ENCODE results near the gene SLC39A3.

The SLC39A3 gene

DNA sequence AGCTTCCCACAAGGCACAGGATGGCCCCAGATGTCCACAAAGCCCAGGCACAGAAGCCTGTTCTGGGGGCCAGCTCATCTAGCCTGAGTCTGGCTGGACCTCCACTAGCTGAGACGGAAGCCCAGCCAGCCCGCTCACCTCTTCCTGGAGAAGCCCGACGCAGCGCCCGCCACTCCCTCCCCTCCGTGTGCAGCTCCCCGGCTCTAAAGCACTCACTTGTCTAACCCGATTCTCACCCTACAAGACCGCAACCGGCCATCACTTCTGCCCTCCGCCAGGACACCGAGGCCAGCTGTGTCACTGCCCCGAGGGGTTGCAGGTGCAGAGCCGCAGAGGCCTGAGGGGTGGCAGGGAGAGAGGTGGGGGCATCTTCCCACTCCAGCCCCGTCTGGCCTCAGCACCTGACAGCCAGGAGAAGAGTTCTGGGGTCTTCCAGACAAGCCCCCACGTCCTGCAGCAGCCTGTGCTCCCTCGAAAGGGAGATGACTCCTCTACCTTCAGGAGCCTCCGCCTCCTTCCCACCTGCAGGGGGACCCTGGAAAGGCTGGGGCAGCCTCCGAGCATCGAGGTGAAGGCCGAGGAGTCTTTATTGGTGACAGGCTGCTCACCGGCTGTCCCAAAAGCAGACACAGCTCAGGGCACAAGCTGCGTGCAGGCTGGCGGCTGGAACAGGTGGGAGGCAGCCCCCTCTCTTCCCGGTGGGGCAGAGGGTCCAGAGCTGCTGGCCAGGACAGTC lies 12.7 kb downstream of the SLC39A3 start:
- no peak overlapping the region for H3K27ac Mint-ChIP-seq
- no peaks in the 10 kb centered on the region for H3K9me3 Mint-ChIP-seq
- intact Hi-C loops (cut with micrococcal nuclease) = no loop called here
- H3K4me1 Mint-ChIP-seq (ENCODE audit: low read depth) = peaks cover 6% of the 10 kb centered on the region
- H3K27me3 Mint-ChIP-seq = peaks cover 50% of the 10 kb centered on the region
- H3K36me3 Mint-ChIP-seq (ENCODE audit: low read depth) = peaks cover 13% of the 10 kb centered on the region
- no peak overlapping the region for H3K4me3 Mint-ChIP-seq

DNA sequence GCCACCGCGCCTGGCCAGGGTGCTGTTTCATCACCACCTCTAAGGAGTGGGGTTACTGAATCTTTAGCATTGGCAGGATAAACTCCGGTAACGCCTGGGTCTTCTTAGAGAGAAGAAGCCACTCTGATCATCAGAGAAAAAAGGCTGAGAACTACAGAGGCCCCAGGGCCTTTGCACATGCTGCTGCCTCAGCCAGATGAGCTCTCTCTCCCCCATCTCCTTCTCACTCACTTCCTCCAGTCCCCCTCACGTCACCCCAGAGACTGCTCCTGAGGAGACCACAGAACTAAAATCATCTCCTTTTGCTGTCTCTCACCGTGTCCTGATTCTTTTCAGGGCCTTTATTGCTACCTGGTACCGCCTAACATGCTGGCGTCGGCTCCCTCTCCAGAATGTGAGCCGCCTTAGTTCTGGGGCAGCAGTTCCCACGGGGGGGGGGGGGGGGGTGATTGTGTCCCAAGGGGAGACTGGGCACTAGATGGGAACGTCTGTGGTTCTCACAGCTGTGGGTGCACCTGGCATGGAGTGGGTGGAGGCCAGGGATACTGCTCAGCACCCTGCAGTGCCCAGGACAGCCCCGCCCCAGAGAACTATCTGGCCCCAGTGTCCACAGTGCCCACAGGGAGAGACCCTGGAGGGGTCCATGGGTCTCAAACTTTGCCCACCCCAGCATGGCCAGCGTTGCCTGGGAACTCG lies 13.5 kb downstream of the SLC39A3 start:
- Mint-ChIP-seq H3K4me3 (no peak overlapping the region), H3K9me3 (no peaks in the 10 kb centered on the region), H3K4me1 (ENCODE audit: low read depth) (peaks cover 6% of the 10 kb centered on the region), H3K27ac (no peak overlapping the region), H3K27me3 (peaks cover 56% of the 10 kb centered on the region), H3K36me3 (ENCODE audit: low read depth) (peaks cover 5% of the 10 kb centered on the region)
- intact Hi-C loops (cut with micrococcal nuclease) = no loop called here

DNA sequence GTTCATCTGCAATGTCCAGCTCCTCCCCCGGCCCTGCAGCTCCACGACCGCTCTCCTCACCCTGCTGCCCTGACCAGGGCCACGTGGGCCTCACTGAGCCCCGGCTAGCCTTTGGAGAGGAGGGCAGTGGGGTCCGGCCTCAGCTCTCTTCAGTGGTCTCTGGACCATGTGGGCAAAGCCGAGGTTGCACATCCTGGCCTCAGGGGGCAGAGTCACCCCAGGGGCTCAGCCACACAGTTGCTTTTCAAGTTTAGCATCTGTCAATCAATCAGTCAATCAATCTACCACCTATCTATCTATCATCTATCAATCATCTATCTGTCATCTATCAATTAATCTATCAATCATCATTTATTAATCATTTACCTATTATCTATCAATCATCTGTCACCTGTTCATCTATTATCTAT lies 15.7 kb downstream of the SLC39A3 start:
- no peaks in the 10 kb centered on the region for H3K36me3 Mint-ChIP-seq (ENCODE audit: low read depth)
- H3K27ac Mint-ChIP-seq = no peak overlapping the region
- H3K4me3 Mint-ChIP-seq = no peak overlapping the region
- H3K4me1 Mint-ChIP-seq (ENCODE audit: low read depth) = peaks cover 14% of the 10 kb centered on the region
- H3K27me3 Mint-ChIP-seq = peaks cover 72% of the 10 kb centered on the region
- no peaks in the 10 kb centered on the region for H3K9me3 Mint-ChIP-seq
- intact Hi-C loops (cut with micrococcal nuclease) = no loop called here

DNA sequence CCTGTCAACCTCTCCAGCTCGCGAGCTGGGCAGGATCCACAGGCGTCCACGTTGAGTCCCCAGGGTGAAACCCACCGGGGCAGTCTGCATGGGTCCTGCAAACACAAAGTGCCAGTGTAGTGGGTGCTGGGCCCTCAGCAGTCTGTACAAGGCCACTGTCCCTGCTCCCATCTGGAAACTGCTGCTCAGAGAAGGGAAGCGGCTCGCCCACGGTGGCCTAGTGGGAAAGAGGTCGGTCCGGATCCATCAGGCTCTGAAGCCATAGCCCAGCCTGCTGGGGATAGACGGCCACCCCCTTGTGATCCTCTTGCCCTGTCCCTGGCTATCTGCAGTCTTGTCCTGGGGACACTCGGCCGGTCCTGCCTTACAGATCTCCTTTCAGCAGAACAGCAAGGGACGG lies 16.1 kb downstream of the SLC39A3 start:
- intact Hi-C loops (cut with micrococcal nuclease) = no loop called here
- Mint-ChIP-seq H3K9me3 (no peaks in the 10 kb centered on the region), H3K36me3 (ENCODE audit: low read depth) (no peaks in the 10 kb centered on the region), H3K27me3 (peaks cover 75% of the 10 kb centered on the region), H3K27ac (no peak overlapping the region), H3K4me3 (no peak overlapping the region), H3K4me1 (ENCODE audit: low read depth) (peaks cover 14% of the 10 kb centered on the region)

DNA sequence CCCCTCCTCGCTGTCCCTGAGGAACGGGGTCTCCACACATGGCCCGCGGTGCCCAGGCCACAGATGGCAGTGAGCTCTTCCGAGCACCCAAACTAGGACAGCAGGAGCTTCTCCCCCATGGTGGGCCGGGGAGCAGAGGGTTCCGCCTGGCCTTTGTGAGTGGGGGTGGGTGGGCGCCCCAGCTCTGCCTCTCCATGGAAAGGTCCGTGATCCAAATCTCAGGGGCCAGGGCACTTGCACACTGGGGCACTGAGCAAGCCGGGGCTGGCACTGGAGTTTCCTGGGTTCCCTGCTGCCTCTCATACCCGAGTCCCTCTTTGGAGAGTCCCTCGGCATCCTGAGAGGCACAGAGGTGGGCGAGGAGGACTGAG lies 16.5 kb downstream of the SLC39A3 start:
- Mint-ChIP-seq H3K9me3 (no peaks in the 10 kb centered on the region), H3K27me3 (peaks cover 76% of the 10 kb centered on the region), H3K4me3 (no peak overlapping the region), H3K36me3 (ENCODE audit: low read depth) (no peaks in the 10 kb centered on the region), H3K4me1 (ENCODE audit: low read depth) (peaks cover 14% of the 10 kb centered on the region), H3K27ac (peak overlapping the region; percentile 45)
- intact Hi-C loops (cut with micrococcal nuclease) = no loop called here

DNA sequence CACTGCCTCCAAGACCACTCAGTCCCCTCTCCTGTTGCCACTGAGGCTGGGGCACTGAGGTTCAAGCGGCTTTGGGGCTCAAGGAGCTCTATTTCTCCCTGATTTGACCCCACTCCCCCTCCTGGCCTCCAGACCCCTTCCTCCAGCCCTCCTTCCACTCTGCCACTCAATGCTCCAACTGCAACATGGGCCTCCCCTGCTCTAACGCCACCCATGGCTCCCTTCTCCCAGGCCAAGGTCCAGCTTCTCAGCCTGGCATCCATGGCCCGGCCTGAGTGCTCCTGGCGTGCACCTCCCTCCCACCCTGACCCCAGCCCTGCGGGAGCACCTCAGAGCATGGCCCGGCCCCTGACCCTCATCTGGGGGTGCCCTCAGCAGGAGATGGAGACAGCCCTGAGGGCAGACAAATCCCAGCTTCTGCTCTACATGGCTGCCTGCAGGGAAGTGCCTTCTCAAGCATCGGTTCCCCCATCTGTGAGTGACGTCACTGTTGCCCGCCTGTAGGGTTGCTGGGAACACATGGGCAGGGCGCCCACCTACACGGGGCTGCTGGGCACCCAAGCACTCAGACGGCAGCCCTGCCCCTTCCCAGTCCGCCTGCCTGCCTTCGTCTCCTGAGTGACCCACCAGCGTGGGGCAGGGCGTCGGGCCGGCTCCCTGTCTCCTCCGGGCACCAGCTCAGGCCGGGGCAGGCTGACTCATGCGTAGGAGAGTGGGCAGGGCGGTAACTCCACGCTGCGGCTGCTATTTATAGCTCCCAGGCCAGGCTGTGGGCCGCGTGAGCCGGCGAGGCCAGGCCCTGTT lies 17.1 kb downstream of the SLC39A3 start:
- peak overlapping the region; percentile 45 for H3K27ac Mint-ChIP-seq

DNA sequence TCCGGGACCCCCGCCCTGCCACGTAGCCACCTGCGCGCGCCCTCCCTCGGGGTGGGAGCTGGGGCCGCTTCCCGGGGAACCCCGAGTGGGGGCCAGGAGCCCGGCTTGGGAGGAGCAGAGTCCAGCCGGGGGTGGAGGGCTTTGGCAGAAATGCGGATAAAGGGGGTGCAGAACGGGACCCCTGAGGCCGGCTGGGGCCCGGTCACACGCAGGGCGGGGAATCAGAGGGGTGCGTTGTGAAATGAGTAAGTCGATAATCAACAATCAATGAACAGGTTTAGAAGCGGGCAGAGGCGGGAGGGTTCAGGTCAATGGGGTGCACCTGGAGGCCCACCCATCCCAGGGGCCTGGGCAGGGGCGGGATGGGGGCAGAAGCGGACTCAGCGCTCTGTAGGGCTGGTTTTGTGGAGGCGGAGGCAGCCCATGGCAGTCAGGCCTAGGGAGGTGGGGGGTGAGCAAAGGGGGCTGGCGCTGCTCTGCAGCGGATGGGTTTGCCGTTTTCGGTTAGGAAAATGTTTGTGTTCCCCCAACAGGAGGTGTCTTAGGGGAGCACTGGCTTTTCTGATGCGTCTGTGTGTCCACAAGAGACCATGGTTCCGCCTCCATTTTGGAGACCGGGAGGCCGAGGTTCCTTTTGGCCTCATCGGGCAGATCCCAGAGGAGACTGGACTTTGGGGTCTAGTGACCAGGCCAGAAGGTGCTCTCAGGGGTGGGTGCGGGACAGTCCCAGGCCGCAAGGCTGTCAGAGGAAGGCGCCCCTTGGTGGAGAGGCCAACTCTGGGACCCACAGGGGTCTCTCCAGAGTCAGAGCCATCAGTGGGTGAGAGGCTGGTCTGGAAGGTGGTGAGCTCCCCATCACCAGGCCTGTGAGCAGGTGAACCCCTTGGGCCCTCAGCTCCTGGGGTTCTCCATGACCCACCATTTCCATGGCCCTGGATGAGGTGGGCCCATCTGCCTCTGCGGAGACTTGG lies 18.0 kb downstream of the SLC39A3 start:
- H3K4me3 Mint-ChIP-seq = peak overlapping the region; percentile 60
- no peaks in the 10 kb centered on the region for H3K36me3 Mint-ChIP-seq (ENCODE audit: low read depth)
- peaks cover 14% of the 10 kb centered on the region for H3K4me1 Mint-ChIP-seq (ENCODE audit: low read depth)
- H3K27ac Mint-ChIP-seq = peak overlapping the region; percentile 22
- peaks cover 73% of the 10 kb centered on the region for H3K27me3 Mint-ChIP-seq
- intact Hi-C loops (cut with micrococcal nuclease) = no loop called here
- no peaks in the 10 kb centered on the region for H3K9me3 Mint-ChIP-seq

More for the DNA sequence above, 17.1 kb downstream of the SLC39A3 start:
- no peak overlapping the region for H3K4me3 Mint-ChIP-seq
- no peaks in the 10 kb centered on the region for H3K9me3 Mint-ChIP-seq
- H3K36me3 Mint-ChIP-seq (ENCODE audit: low read depth) = no peaks in the 10 kb centered on the region
- intact Hi-C loops (cut with micrococcal nuclease) = no loop called here
- peaks cover 77% of the 10 kb centered on the region for H3K27me3 Mint-ChIP-seq
- H3K4me1 Mint-ChIP-seq (ENCODE audit: low read depth) = peaks cover 14% of the 10 kb centered on the region

DNA sequence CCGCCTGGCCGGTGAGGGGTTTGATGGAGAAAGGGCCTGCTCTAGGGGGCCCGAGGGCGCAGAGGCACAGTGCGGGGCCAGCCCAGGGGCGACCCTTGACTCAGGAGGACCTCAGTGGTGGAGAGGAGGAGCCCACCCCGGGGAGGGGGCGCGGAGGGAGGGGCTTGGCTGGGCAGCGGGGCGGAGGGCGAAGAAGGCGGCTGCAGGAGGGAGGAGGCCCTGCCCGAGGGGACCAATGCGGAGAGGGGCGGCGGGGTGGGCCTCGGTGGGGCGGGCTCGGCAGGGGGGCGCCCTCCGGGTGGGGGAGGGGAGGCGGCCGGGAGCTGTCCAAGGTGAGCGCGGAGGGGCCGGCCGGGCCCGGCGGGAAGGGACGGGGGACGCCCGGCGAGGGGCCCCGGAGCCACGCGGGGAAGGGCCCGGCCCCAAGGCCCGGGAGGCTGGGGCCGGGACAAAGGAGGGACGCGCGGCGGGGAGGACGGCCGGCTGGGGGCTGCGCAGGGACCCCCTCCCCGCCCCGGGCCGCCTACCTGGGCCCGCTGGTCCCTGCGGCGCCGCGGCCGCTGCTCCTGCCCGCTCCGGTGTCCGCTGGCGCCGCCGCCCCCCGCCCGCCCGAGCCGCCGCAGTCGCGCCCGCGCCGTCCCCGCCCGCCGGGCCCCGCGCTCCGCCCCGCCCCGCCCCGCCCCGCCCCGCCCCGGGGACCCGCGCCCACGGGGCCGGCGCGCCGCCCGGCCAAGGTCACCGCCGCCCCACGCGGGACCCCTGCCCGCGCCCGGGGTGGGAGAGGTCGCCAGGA lies 18.8 kb downstream of the SLC39A3 start, which contains the start of gene DIRAS1:
TSS of gene DIRAS1 (minus strand) at position 596 of the 793 bp plus-strand sequence. CDS start 3,566 bp downstream, outside the sequence.
- Mint-ChIP-seq H3K27me3 (peaks cover 64% of the 10 kb centered on the region), H3K36me3 (ENCODE audit: low read depth) (no peaks in the 10 kb centered on the region), H3K4me1 (ENCODE audit: low read depth) (peaks cover 14% of the 10 kb centered on the region), H3K4me3 (peak within 1 kb of the TSS; percentile 63), H3K27ac (peak within 1 kb of the TSS; percentile 22), H3K9me3 (peaks cover 3% of the 10 kb centered on the region)
- intact Hi-C loops (cut with micrococcal nuclease) = no loop called here

DNA sequence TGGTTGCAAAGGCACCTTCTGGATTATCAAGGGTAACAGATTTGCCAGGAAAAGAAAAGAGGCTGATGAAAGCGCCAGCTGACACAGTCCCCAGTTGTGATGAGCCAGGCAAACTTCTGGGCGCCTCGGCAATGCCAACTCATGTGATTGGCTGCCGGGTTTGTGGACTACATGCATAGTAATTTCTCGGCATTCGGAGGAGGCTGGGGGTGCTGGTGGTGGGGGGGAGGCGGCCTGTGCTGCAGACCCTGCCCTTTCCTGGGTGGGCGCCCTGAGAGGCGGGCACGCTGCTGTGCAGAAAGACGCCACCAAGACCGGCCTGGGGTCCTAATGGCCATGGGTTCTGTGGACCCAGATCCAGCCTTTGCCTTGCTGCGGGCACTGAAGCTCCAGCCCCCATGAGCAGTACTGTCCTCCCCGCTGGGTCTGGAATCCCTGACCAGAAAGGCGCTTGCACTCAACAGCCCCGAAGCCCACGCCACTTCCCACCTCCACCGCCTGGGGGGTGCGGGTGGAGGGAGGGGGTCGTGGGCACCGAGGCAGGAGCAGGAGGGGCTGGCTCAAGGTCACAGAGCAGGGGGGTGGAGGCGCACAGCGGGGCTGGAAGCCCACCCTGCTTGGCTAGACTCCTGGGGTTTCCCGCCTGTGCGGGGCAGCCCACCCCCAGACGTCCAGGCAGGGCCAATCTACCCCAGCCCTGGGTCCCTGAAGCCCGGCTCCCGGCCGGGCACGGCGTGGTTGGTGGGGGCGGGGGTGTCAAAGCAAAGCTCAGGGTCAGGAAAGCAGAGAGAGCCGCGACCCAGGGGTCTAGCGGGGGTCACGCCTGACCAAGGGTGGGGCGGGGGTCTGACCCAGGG lies 19.7 kb downstream of the SLC39A3 start:
- Mint-ChIP-seq H3K9me3 (peaks cover 11% of the 10 kb centered on the region), H3K27me3 (peaks cover 65% of the 10 kb centered on the region), H3K27ac (no peak overlapping the region), H3K4me1 (ENCODE audit: low read depth) (peaks cover 14% of the 10 kb centered on the region), H3K4me3 (peak overlapping the region; percentile 63), H3K36me3 (ENCODE audit: low read depth) (no peaks in the 10 kb centered on the region)
- intact Hi-C loops (cut with micrococcal nuclease) = no loop called here

DNA sequence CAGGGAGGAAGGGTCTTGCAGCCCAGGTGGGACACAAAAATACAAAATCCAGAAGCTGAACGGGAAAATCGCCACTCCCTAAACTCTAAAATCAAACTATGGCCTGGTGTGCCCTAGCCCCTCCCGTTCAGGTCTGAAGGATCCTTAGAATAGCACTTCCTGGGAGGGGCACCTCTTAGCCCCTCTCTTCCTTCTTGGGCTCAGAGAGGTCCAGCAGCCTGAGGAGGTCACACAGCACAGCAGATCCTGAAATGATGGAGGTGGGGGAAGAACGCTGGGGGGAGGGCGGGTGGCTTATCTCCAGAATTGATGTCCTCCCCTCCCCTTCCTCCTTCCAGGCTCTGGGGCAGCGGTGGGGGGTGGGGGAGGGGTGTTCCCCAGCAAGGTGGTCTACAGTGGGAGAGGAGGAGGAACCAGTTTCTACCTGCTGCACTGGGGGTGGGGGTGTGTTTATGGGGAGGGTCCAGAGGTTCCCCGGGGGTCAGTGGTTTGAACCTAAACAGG lies 20.5 kb downstream of the SLC39A3 start:
- Mint-ChIP-seq H3K4me3 (no peak overlapping the region), H3K27ac (no peak overlapping the region), H3K36me3 (ENCODE audit: low read depth) (no peaks in the 10 kb centered on the region), H3K27me3 (peaks cover 63% of the 10 kb centered on the region), H3K4me1 (ENCODE audit: low read depth) (peaks cover 14% of the 10 kb centered on the region), H3K9me3 (peaks cover 16% of the 10 kb centered on the region)
- intact Hi-C loops (cut with micrococcal nuclease) = no loop called here

DNA sequence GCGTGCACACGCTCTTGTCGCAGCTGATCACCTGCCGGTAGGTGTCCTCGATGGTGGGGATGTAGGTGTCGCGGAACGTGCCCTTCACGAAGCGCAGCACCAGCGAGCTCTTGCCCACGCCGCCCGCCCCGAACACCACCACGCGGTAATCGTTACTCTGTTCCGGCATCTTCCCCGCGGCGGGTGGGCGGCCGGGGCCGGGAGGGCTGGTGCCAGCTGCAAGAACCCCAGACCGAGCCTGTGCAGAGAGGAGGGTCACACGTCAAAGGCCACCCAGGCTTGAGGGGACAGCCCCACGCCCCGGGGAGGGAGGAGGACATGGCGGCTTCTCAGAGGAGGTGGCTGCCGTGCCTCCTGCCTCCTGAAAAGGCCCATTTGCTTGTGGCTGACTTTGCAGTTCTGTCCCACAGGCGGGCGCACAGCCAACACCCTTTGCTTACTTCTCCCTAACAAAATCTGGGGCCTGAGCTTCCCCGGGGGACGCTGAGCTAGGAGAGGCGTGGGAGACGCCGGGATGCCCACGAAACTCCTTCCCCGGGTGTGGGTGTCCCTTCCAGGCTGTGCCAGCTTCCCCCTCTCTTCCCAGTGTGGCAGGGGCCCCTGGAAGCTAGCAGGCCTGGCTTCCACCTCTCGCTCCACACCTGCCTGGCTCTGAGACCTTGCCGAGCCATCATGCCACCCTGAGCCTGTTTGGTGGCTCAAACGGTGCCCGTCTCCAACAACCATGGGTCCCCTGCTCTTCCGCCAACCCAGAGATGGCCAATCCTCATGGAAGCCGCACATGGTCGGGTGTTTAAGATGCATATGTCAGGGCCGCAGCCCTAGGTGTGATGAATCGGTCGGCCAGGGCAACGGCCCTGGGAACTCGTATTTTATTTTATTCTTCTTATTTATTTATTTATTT lies 21.9 kb downstream of the SLC39A3 start:
- Mint-ChIP-seq H3K9me3 (peaks cover 16% of the 10 kb centered on the region), H3K4me1 (ENCODE audit: low read depth) (peaks cover 12% of the 10 kb centered on the region), H3K36me3 (ENCODE audit: low read depth) (no peaks in the 10 kb centered on the region), H3K4me3 (no peak overlapping the region), H3K27me3 (peaks cover 57% of the 10 kb centered on the region), H3K27ac (no peak overlapping the region)
- intact Hi-C loops (cut with micrococcal nuclease) = no loop called here
